Stimulated activated CD8-positive, alpha-beta memory T cell treated with anti-CD3 and anti-CD28 coated beads, Interleukin-4, amount 100 ng/mL, for 24 hours (primary cell): ENCODE data around the gene KCTD5.
A peak's percentile ranks its signal among the peaks of the same experiment; 100 is the strongest.

Experiments
- DNase-seq: peaks from one replicate; pipeline ENCODE4 v3.0.0-alpha.2; 2020; ENCODE audit warnings: low read depth

KCTD5 gene

DNA sequence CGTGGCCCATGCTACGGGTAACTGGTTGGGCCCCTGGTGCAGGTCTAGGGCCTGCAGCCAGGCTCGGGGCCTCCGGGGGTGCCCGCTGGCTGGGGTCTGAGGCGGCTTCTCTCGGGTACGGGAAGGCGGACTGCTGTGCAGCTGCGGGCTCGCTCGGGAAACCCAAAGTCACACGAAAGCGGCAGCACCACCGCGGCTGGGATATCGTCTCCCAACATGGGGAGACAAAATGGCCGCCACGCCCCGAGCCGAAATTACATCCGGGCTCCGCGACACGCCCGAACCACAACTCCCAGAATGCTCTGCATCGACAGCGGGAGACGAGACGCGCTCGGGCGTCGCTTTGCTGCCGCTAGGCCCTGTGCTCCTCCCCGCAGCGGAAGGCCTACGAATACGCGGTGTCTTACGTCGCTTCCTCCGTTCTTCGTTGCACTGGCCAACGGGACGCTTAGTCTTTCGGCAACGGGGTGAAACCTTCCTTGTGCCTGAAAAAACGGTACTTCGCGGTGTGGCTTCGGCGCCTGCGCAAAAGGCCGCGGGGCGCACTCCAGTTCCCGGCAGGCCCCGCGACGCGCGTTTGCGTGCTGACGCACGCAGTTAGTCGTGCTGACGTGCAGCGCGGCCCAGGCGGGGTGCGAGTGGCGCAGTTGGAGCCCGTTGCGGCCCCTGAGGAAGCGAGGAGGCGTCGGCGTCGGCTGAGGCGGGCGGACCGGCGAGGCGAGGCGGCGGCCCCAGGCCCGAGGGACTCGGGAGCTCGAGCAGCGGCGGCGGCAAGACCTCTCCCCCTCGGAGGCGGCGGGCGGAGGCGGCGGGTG lies 69.9 kb downstream of the KCTD5 start, which contains the start of gene SRRM2:
SRRM2 (plus strand) TSS at position 604 of the 815 bp plus-strand sequence. CDS start 3,727 bp downstream, outside the sequence.
- peak; percentile 88 for DNase-seq

DNA sequence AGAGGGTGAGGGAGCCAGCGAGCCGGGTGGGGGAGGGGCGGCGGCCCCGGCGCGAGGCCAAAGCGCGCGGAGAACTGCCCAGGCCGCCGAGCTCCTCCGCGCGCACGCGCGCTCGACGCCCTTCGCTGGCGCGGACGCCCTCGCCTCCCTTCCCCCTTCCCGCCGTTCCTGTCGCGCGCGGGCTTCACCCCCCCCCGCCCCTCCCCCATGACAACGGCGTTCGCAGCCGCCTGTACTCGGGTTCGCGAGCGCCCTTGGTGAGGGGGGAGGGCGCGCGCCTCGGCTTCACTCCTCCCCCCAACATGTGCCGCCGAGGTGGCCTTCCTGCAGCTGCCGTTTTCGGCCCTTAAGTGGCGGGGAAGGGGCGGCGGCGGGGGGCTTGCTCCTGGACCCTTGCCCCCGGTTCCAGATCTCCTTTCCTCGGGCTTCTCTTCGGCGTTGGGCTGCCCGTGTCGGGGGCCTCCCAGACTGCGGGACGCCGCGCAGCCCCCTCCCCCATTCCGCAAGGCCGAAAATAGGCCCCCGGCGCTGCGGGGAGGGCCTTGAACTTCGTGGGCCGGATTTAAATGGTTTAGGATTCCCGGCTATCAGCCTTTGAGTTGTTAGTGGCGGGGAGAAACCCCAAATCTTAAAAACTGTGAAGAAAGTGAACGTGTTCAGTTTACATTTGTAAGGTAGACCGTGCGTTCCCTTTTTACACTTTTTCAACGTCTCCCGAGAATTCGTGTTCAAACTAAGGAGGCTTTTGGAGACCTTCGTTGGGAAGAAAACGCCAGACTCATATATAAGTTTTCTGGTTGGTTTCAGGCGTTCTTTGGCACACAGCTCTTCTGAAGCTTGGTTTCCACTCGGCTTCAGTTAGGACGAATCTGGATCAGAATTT lies 70.8 kb downstream of the KCTD5 start:
- peak; percentile 65 for DNase-seq

DNA sequence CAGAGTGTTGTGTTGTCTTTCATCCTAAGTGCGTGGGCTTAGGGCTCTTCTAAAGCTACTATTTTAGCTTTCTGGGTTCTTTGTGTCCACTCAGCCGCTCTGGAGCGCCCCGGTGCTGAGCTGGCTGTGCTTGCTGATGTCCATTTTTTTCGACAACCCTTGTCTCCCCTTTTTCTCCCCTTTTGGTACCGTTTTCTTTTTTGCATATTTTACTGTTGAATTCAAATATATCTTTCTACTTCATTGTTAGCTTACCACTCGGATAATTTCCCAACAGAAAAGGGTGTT lies 71.4 kb downstream of the KCTD5 start:
- DNase-seq, result no peak

DNA sequence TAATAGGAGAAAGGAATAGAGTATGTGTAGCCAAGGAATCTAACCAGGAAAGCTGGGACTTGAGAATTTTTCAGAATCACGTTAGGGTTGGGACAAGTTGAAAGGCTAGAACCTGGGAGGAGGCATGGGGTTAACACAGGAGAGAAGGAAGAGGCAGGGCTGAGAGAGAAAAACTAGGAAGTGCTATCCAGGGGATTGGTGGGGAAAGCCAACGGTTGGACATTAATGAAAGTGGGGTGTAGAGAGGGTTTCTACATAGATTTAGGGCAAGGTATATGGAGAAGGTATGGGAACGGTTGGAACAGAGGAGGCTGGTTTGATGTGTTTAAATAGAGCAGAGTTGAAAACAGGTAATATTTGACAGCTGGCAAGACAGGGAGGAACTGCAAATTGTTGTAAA lies 72.8 kb downstream of the KCTD5 start:
- DNase-seq, result no peak

DNA sequence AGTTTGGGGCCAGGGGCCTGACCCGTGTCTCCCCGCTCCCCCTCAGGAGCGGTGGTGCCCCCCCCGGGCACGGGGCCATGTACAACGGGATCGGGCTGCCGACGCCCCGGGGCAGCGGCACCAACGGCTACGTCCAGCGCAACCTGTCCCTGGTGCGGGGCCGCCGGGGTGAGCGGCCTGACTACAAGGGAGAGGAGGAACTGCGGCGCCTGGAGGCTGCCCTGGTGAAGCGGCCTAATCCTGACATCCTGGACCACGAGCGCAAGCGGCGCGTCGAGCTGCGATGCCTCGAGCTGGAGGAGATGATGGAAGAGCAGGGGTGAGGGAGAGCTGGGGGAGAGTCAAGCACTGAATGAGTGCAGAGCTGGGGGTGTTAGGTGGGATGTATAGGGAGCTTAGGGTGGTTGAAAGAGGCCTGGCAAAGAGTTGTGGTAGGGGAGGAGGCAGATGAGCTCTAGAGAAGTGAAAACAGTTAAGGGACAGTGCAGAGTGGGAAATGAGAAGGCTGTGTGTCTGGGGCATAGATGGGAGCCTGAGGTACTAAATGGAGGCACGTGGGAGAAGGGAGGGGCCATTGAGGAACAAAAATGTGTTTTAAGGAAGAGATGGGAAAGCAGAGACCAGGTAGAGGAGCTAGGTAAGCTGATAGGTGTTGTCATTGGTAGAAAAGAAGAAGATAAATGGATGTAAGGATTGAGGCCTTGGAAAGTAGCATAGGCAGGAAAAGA lies 74.1 kb downstream of the KCTD5 start:
- no peak for DNase-seq

DNA sequence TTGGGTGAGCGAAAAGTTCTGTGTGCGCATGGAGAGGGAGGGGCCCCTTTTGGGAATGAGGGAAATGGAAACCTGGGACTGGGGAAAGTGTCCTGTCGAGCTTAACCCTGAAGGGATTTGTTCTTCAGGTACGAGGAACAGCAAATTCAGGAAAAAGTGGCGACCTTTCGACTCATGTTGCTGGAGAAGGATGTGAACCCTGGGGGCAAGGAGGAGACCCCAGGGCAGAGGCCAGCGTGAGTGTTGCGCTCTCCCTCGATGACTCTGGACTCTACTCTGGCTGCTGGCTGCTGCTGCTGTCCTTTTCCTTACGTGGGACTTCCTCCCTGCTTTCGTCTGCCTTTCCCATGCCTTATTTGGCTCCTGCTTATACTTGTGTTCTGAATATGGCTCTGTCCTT lies 75.0 kb downstream of the KCTD5 start:
- DNase-seq, result no peak
